HG03060 (cell line): Measurements from ENCODE around the gene UCN.
"Not testable (repeated sequence)": the region's sequence is repeated elsewhere in the genome, so short reads cannot be mapped to it uniquely, and the experiment has no call there.

Experiments used
- ATAC-seq: cut with Tn5 transposase; IDR thresholded peaks from one replicate; pipeline ENCODE4 v1.9.1; 2021; ENCODE audit warnings: low read depth, moderate number of reproducible peaks; ENCODE audit not compliant: unreplicated experiment

UCN gene

GRCh38 chr2:27308359-27308881 is at the start of gene UCN:
UCN (minus strand) TSS chr2:27308445; CDS start chr2:27307895, 550 bp downstream.
- no peak for ATAC-seq

- peak; percentile 76 for ATAC-seq
Measured at GRCh38 chr2:27356382-27357181, 48.3 kb upstream of the UCN start, which contains the start of gene GTF3C2. GTF3C2 (minus strand) TSS chr2:27356764; CDS start chr2:27343554, 13,210 bp downstream.

- no peak for ATAC-seq
Measured at GRCh38 chr2:27356056-27356381, 47.8 kb upstream of the UCN start.

- no peak for ATAC-seq
Measured at GRCh38 chr2:27354597-27354927, 46.3 kb upstream of the UCN start.

- no peak for ATAC-seq
Measured at GRCh38 chr2:27353762-27354596, 45.7 kb upstream of the UCN start.

- ATAC-seq: not testable (repeated sequence)
Measured at GRCh38 chr2:27353386-27353761, 45.1 kb upstream of the UCN start.

GRCh38 chr2:27351802-27352598 is 43.8 kb upstream of the UCN start:
- ATAC-seq: no peak

GRCh38 chr2:27350106-27350693 is 42.0 kb upstream of the UCN start:
- ATAC-seq: no peak

GRCh38 chr2:27347641-27348040 is 39.4 kb upstream of the UCN start:
- no peak for ATAC-seq

GRCh38 chr2:27336173-27336572 is 27.9 kb upstream of the UCN start:
- no peak for ATAC-seq

- no peak for ATAC-seq
Measured at GRCh38 chr2:27335311-27335710, 27.1 kb upstream of the UCN start.

GRCh38 chr2:27324720-27325119 is 16.5 kb upstream of the UCN start:
- ATAC-seq: no peak

GRCh38 chr2:27323596-27324285 is 15.5 kb upstream of the UCN start:
- ATAC-seq: no peak

- ATAC-seq: peak; percentile 70
Measured at GRCh38 chr2:27322766-27323595, 14.7 kb upstream of the UCN start, which contains the start of gene MPV17. MPV17 (minus strand) TSS chr2:27323097; CDS start chr2:27322517, 580 bp downstream.

- ATAC-seq: no peak
Measured at GRCh38 chr2:27322301-27322765, 14.1 kb upstream of the UCN start.

GRCh38 chr2:27320958-27321543 is 12.8 kb upstream of the UCN start:
- no peak for ATAC-seq

- ATAC-seq: not testable (repeated sequence)
Measured at GRCh38 chr2:27319839-27320238, 11.6 kb upstream of the UCN start.

- ATAC-seq: no peak
Measured at GRCh38 chr2:27316655-27317412, 8.6 kb upstream of the UCN start.
